Activated T-helper 9 cell treated with anti-CD3 and anti-CD28 coated beads, Interleukin-2, amount 50 U/mL, for 16 hours (primary cell): ENCODE results near the gene ID3.

Source experiments
- DNase-seq: peaks from one replicate; pipeline ENCODE4 v3.0.0-alpha.2; 2020; ENCODE audit warnings: low read depth

Gene ID3

DNA sequence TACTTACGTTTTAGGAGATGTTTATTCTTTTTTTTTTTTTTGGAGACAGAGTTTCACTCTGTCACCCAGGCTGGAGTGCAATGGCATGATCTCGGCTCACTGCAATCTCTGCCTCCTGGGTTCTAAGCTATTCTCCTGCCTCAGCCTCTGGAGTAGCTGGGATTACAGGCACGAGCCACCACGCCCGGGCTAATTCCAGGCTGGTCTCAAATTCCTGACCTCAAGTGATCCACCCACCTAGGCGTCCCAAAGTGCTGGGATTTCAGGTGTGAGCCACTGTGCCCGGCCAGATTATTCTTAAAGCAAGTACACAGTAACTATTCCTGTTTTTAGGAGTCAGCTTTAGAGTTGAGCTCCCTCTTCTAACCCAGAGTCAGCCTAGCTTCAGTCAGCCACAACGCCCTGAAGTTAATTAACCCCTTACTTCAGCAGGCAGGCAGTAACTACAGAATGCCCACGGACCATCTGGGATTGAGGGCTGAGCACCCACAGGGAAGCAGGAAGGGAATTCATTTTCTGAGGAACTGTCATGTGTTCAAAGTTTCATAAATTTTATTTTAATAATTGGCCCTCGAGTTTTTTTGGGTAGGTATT is 5.3 kb upstream of the ID3 start:
- DNase-seq: no peak

DNA sequence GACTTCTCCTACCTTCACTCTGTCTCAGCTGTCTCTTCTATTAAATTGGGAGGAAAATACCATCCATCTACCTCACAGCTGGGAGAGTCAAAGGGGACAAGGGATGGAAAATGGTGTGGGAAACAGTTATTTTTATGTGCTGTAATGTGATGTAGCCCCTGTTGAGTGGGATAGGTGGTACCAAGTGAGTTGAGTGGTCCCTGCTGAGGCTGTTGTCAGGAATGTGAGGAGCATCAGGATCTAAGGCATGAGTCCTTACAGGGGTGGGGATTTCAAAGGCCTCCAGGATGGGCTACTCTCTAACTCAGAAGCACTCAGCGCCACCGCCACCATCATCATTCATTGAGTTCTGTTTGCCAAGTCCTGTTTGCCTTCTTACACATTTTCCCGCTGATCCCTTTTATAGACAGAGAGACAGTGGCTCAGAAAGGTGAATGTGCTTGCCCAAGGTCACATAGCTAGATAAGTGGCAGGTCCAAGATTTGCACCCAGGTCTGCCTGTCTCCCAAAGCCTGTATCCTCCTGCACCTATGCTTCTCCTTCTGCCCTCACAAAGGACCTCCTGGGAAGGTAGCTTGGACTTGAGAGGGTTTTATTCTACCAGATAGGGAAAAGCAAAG is 4.6 kb upstream of the ID3 start:
- no peak for DNase-seq

GRCh38 chr1:23563003-23563402 is 3.7 kb upstream of the ID3 start:
- no peak for DNase-seq

- no peak for DNase-seq
Observed at GRCh38 chr1:23562137-23562876, 3.0 kb upstream of the ID3 start.

DNA sequence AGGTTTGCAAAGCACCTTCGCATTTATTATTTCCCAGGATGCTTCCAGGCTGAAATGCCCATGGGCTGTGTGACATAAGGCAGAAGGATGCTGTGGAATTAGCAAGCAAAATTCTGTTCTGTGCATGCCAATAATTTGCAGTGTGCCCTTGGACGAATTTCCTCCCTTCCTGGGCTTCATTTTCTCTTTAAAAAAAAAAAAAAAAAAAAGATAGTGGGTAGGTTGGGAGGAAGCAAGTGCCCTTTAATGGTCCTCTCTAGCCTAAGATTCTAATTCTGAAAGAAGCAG is 2.5 kb upstream of the ID3 start:
- DNase-seq: no peak

DNA sequence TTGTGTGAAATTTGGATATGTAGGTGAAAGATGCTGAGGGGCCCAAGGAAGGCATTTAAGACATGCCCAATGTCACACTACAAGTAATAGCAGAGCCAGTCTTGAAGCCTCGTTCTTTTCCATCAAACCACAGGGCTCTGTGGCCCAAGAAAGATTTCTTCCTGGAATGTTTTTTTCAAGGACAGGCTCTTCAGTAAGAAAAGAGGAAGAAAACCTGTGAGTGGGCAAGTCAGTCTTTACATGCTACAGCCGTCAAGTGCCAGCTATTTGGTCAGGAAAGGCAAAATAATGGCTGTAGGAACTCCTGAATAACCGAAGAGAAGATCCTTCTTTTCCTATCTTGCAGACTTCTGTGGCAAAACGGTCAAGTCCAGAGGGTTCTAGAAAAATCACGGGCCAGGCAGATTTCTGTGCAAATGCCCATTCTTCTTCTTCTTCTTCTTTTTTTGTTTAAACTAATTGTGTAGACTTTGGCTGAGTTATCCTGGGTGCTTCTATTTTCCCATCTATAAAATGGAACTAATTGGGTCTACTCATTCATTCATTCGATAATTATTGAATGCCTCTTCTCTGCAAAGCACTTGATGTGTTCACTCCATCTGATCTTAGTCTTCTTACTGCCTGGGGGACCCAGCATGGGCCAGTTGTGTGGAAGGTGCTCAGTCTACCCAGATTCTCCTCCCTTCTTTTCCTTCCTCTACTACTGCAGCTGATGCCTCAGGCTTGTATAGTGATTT is 1.9 kb upstream of the ID3 start:
- no peak for DNase-seq

DNA sequence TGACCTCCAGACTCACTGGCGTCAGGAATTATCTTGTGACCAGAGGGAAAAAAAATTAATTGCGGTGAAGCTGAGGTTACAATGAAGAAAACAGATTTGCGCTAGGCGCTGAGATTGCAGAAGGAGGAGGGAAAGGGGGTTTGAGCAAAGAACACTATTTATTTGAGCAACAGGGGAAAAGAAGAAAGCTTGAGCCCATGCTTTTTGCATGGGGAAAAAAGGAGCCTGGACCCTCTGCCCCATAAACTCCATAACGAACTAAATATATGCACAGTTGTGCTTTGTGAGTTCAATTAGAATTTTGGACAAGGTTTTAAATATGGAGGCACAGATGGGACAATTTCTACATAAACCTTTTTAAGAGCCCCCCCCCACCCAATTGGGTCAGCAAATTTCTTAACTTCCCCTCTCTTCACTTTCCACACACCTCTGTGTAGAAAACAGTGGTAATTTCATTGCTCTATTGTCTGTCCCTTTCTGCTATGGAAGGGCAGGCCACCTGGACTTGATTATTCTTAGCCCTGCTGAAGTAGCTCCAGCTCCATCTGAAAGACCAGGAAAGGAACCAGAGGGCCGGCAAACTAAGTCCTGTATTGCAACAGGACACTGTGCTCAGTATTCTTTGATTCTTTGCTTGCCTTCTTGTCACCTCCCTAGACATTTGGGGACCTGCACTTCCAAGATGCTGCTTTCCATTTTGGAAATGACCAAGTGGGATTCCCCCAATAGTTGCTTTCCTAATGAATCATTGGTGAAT is 862 bp upstream of the ID3 start:
- no peak for DNase-seq

- DNase-seq: no peak
Observed at GRCh38 chr1:23558872-23559135, 497 bp downstream of the ID3 start.

DNA sequence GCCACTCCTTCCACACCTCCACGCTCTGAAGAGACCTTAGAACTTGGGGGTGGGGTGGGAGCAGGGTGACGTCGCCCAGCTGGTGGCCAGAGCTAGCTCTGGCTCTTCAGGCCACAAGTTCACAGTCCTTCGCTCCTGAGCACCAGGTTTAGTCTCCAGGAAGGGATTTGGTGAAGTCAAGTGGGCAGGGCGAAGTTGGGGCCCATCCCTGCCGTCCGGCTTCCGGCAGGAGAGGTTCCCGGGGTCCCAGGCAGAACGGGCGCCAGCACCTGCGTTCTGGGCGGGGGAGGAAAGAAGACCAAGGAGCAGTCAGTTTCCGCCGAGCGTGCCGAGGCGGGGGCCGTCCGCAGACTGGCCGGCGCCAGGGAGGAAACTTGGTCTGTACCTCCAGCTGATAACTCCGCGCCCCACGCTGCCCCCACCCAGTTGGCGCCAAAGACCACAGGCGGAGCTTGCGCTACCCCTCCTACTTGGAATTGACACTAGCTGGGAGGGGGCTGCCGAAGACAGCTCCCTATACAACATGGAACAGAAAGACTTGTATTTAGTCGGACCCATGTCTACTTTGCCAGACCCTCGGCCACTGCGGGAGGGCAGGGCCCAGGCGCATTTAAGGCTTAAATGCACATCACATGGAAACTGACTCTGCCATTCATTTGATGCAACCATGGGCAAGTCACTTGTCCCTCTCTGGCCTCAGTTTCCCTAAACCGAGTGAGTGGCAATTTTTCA is 995 bp downstream of the ID3 start:
- DNase-seq: no peak

DNA sequence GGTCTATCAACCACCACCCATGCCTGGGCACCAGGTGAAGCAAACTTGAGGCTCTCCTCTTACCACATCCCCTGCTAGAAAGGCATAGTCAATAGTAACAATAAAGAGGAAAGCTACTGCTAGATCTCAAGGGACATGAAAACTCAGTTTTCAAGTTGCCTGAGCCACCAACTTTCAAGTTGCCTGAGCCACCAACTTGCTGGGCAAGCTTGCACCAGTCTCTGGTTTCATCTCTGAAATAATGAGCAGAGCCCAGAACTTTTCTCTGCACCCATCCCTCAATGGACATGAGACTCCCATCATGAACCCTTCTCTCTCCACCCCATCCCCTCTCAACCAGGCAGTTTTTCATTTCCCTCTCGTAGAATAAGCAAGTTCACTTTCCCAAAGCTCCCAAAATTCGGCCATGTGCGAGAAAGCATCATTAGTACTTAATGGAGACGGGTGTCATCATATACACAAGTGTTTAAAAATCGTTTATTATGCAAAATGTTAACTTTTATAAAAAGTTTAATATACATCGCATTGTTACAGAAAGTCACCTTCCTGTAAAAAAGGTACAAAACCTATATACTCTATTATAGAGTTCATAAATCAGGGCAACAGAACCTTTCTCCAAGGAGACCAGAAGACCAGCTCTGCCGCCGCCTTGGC is 1.7 kb downstream of the ID3 start:
- DNase-seq: no peak

- DNase-seq: no peak
Observed at GRCh38 chr1:23556635-23557470, 2.4 kb downstream of the ID3 start.

- no peak for DNase-seq
Observed at GRCh38 chr1:23555986-23556634, 3.2 kb downstream of the ID3 start.

DNA sequence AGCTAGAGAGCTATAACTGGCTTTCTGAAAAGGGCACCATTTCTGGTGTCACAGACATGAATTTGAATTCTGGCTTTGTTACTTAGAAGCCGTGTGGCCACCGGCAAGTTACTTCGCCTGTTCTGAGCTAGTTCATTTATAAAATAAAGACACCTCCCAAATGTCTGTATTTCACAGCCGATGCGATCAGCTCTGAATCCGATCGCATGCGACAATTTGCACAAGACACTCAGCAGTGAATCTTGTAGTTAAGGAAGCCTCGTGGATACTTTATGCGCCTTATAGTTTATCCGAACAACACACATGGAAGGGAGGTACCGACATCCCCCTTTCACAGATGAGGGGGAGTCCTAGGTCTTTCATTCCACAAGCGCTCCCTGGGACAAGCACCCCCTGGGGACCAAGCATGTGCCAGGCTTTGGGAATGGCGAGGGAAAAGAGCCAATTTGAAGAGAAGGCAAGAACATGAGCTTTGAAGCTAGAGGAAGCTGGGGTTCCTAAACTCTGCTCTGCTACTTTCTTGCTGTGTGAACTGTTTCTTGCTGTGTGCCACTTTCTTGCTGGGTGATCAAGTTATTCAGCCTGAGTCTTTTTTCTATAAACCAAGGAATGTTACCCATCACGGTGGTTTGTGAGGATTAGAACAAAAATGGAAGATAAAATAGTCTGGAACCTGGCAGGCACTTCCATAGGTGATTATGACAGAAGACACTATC is 3.9 kb downstream of the ID3 start:
- DNase-seq: no peak

- DNase-seq: peak; percentile 79
Observed at GRCh38 chr1:23554481-23555269, 4.6 kb downstream of the ID3 start.

DNA sequence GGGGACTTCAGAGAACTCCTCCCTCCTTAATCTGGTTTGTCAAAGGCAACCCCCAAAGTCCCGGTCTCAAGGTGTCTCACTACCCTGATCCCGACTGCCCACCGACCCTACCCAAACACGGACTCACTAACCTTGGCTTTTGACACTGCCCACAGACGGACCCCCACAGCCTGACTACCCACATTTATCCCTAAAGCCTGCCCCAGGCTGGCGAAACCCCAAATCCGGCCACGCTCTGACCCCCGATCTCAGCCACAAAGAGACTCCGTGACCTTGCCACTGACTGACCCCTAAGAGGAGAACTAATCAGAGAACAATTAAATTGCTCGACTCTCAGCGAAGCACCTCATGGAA is 5.2 kb downstream of the ID3 start:
- DNase-seq: no peak

- no peak for DNase-seq
Observed at GRCh38 chr1:23553231-23554126, 5.8 kb downstream of the ID3 start.

- DNase-seq: no peak
Observed at GRCh38 chr1:23551849-23552248, 7.5 kb downstream of the ID3 start.

DNA sequence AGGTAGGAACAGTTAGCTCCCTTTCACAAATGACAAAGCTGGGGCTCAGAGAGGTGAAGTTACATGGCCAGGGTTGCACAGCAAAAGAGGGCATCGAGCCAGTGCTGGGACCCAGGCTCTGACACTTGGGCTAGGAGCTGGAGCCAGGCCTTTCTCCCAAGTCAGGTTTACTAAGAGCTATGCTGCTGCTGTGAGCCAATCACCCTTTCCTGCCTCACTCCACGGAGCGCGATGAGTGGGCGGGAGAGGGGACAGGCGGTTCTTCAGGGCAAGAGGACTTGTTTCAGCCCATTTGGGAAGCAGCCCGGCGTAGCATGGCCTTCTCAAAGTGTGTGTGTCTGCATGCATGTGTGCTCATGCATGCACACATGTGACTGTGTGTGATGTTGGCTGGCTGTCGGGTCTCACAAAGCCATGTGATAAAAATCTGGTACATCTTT is 10.6 kb downstream of the ID3 start:
- DNase-seq: no peak
